ENCODE data around the gene KCNN1. TPM values are rescaled to one million over a fixed set of nuclear protein-coding genes. Genes with fewer than 3 reads are reported as not detected.

The KCNN1 gene
- polyA plus RNA-seq, 3 donors, result not detected

- intact Hi-C loops (cut with micrococcal nuclease), result no loop called here
- WGBS (ENCODE audit: insufficient coverage), result no CpG with 5 or more reads among the region's 3 CpGs
- peak overlapping the region in 1 of 2 donors; percentile 36 for H3K4me3 Mint-ChIP-seq
- Histone ChIP-seq H2AFZ (ENCODE audit: insufficient read depth, low read depth, low read length, poor library complexity, severe bottlenecking) (no peak overlapping the region), H4K20me1 (ENCODE audit: insufficient read depth, low read length) (no peaks in the 10 kb centered on the region), H3K27ac (ENCODE audit: low read depth in 1 of 2, low read length in 2 of 2) (no peak overlapping the region), H3K79me2 (ENCODE audit: insufficient read depth, low read length) (no peaks in the 10 kb centered on the region), H3K9ac (ENCODE audit: insufficient read depth, low read length, poor library complexity, severe bottlenecking) (no peak overlapping the region), H3K4me1 (ENCODE audit: control insufficient read depth in 1 of 2, insufficient read depth in 2 of 2, low read length in 2 of 2) (peaks cover 30 to 46% of the 10 kb centered on the region in 2 donors), H3K9me3 (replicated peaks in 1 of 2; ENCODE audit: control insufficient read depth in 1 of 2, insufficient read depth in 1 of 2, low read length in 2 of 2) (no peaks in the 10 kb centered on the region), H3K27me3 (ENCODE audit: control insufficient read depth in 2 of 2, insufficient read depth in 2 of 2, low read length in 2 of 2) (peaks cover 0 to 7% of the 10 kb centered on the region in 2 donors), H3K4me3 (replicated peaks in 1 of 3; ENCODE audit: low read depth in 2 of 3, low read length in 3 of 3) (no peak overlapping the region), H3K4me2 (replicated peaks; ENCODE audit: extremely low read depth, low read length, poor library complexity, severe bottlenecking) (no peak overlapping the region), H3K36me3 (replicated peaks in 1 of 2; ENCODE audit: control insufficient read depth in 1 of 2, insufficient read depth in 2 of 2, low read length in 2 of 2) (no peaks in the 10 kb centered on the region)
- H3K27ac Mint-ChIP-seq, result no peak overlapping the region
- H3K27me3 Mint-ChIP-seq (ENCODE audit: low read depth in 3 of 3), result peaks cover 3 to 19% (median 9%) of the 10 kb centered on the region in 3 donors
- peak in 1 of 3 donors; percentile 24 for DNase-seq
- no peak for TF ChIP-seq CTCF (IDR thresholded peaks at IDR 0.05)
- peaks cover 0 to 6% (median 4%) of the 10 kb centered on the region in 7 donors for H3K9me3 Mint-ChIP-seq
- H3K4me1 Mint-ChIP-seq, result peaks cover 39% of the 10 kb centered on the region
- no peaks in the 10 kb centered on the region for H3K36me3 Mint-ChIP-seq
These were observed 76.8 kb downstream of the KCNN1 start for GRCh38 chr19:18043676-18044075.

- H3K27me3 Mint-ChIP-seq (ENCODE audit: low read depth in 3 of 3), result peaks cover 3 to 14% (median 7%) of the 10 kb centered on the region in 3 donors
- peak overlapping the region; percentile 87 for H3K4me2 ChIP-seq (replicated peaks; ENCODE audit: extremely low read depth, low read length, poor library complexity, severe bottlenecking)
- H2AFZ ChIP-seq (ENCODE audit: insufficient read depth, low read depth, low read length, poor library complexity, severe bottlenecking), result peak overlapping the region; percentile 69
- peak overlapping the region; percentile 81 to 91 for H3K4me3 Mint-ChIP-seq
- H3K27ac Mint-ChIP-seq, result peak overlapping the region; percentile 77 to 92 (median 86)
- peaks cover 37% of the 10 kb centered on the region for H3K4me1 Mint-ChIP-seq
- H4K20me1 ChIP-seq (ENCODE audit: insufficient read depth, low read length), result no peaks in the 10 kb centered on the region
- DNase-seq, result peak; percentile 72 to 88 (median 83)
- H3K27me3 ChIP-seq (ENCODE audit: control insufficient read depth in 2 of 2, insufficient read depth in 2 of 2, low read length in 2 of 2), result peaks cover 0 to 7% of the 10 kb centered on the region in 2 donors
- no peaks in the 10 kb centered on the region for H3K36me3 Mint-ChIP-seq
- H3K4me3 ChIP-seq (replicated peaks in 1 of 3; ENCODE audit: low read depth in 2 of 3, low read length in 3 of 3), result peak overlapping the region; percentile 18 to 75 (median 36)
- H3K36me3 ChIP-seq (replicated peaks in 1 of 2; ENCODE audit: control insufficient read depth in 1 of 2, insufficient read depth in 2 of 2, low read length in 2 of 2), result no peaks in the 10 kb centered on the region
- no peaks in the 10 kb centered on the region for H3K79me2 ChIP-seq (ENCODE audit: insufficient read depth, low read length)
- intact Hi-C loops (cut with micrococcal nuclease), result no loop called here
- peak overlapping the region; percentile 55 for H3K9ac ChIP-seq (ENCODE audit: insufficient read depth, low read length, poor library complexity, severe bottlenecking)
- H3K27ac ChIP-seq (ENCODE audit: low read depth in 1 of 2, low read length in 2 of 2), result peak overlapping the region; percentile 70 to 77
- H3K4me1 ChIP-seq (ENCODE audit: control insufficient read depth in 1 of 2, insufficient read depth in 2 of 2, low read length in 2 of 2), result peaks cover 32 to 46% of the 10 kb centered on the region in 2 donors
- no peak for TF ChIP-seq CTCF (IDR thresholded peaks at IDR 0.05)
- H3K9me3 ChIP-seq (replicated peaks in 1 of 2; ENCODE audit: control insufficient read depth in 1 of 2, insufficient read depth in 1 of 2, low read length in 2 of 2), result no peaks in the 10 kb centered on the region
- WGBS (ENCODE audit: insufficient coverage), result 0% methylated on average over 8 of the region's 12 CpGs
- peaks cover 0 to 6% (median 4%) of the 10 kb centered on the region in 7 donors for H3K9me3 Mint-ChIP-seq
These were observed 78.0 kb downstream of the KCNN1 start for GRCh38 chr19:18044825-18045304.

All from CD14-positive monocyte (primary cell).